Pons (tissue), 1 donor: ENCODE measurements around the gene MYLK4.
A peak's percentile ranks its signal among the peaks of the same experiment; 100 is the strongest.

Source experiments
- DNase-seq: peaks from one replicate; pipeline ENCODE4 v3.0.0-alpha.2; 2016; ENCODE audit warnings: low spot score

The MYLK4 gene

DNA sequence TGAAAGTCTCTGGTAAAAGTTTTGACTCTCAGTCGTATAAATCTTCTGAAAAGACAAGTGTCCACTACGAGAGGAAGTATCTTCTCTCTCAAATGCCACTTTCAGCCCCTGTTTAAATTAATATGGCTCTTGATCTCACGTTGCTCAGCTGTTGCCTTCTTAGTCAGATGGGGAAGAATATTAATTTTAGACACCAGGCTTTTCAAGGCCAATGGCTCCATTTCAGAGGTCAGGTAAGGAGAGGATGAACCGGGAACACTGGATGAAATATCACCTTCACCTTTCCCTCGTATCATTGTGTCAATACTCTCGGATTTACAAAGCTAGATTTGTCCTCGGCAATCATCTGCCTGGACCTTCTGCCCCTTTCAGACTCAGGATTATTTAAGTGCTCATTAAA lies at the start of gene MYLK4:
Gene MYLK4, minus strand, starts transcription at position 91 of the 400 bp plus-strand sequence. CDS start 1,628 bp downstream, outside the sequence.
- no peak for DNase-seq

DNA sequence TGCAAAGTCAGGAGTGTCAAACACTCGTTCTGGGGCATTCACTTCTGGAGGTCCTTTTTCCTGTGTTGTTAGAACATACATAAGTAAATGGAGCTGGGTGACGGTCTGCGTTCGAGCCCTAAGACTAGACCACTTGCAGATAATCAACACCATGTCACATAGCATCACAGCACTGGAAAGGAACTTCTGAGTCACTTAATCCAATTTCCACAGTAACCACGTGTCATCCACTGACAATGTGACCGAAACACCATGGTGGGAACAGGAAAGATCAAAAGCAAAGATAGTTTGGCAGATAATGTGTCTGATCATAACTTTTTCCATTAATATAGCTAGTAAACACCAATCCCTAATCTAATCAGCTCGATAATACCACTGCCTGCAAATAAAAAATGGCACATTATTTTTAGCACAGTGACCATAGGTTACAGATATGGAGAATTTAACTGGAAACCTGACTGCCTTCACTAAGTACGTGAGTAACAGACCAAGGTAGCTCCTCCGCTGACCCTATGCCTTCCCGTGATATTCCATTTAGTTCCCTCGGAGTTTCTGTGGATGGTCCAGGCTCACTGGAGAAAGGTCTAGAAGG lies 49.3 kb upstream of the MYLK4 start:
- no peak for DNase-seq

DNA sequence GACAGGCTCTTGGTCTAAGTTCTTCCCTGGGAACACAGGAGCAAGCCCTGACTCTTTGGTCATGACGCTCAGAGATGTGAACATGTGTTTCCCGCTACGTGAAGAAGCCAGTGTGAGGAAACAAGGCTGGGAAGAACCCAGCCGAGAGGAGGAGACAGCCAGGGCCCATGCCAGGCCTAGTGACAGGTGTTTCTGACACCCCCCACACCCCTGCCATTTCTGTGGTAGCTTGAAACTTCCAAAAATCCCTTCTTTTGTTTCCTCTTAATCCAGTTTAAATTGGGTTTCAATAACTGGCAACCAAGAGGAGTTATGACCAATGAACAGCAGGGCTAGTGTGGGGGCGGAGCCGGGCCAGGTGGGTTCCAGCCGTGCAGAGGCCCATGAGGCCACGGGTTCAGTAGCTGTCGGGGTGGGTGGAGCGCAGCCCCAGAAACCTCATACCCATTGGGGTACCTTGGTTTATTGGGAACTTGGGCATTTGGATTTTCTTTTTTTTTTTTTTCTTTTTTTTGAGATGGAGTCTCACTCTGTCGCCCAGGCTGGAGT lies 47.9 kb upstream of the MYLK4 start:
- no peak for DNase-seq

DNA sequence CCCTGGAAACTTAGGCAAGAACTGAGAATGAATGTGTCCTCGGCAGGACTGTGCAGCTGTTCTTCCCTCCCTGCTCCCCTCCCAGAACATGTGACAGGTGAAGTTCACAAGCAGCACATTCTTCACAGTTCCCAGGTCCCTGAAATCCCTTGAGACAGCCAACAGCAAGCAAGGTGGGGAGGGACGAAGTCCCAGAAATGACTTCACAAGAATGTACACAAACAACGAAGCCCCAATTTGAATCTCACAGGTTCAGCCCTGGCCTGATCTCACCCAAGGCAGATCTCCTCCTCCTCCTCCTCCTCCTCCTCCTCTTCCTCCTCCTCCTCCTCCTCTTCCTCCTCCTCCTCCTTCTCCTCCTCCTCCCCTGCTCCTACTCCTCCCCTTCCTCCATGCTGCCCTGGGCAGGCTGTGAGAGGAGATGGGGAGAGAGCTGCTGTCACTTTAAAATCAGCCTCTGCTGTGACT lies 46.9 kb upstream of the MYLK4 start:
- no peak for DNase-seq

DNA sequence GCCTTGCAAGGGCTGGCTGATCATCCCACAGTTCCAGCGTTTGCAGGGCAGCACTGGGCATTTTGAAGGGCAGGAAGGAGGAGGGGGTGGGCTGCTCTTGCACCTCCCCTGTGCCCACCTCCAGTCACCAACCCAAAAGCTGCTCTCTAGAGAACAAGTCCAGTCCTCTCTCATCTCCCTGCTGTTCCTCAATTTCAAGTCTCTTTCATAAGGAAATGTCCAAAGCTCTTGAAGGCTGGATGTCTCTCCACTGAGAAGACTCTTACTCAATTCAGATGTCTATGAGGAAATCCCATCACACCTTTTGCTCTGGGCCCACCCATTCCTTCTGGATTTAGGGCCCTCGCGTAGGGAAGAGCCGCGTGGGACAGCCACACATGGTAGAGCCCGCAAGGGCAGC lies 46.1 kb upstream of the MYLK4 start:
- DNase-seq: no peak

DNA sequence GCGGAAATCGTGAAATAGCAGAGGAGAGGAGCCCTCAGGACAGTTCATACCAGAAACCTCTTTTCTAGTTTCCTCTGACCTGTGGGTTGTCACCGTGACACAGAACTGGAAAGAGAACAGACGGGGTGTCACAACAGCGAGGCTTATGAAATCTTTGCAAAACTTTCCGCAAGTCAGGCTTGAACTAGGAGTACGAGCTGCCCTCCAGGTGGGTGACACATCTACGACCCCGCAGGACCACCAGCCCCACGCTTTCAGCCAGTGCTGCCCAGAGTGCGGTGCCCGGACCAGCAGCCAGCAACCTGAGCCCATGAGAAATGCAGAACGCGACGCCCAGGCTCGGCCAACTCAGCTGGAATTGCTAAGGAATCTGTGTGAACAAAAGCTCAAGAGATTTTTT lies 45.2 kb upstream of the MYLK4 start:
- DNase-seq: no peak

DNA sequence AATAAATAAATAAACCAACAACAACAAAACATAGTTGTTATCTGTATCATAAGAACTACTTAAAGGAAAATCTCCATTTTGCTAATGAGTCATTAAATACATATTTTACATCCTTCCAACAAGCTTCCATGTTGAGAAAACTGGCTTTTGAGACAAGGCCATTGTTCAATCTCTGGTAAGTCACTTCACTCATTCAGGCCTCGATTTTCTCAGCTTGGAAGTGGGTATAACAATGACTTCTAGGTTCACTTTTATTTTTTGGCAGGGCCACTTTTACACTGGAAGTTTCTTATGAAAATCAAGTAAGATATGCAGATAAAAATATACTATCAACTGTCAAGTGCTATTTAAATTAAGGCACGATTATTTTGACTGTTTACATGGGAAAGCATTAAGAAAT lies 44.4 kb upstream of the MYLK4 start:
- no peak for DNase-seq

DNA sequence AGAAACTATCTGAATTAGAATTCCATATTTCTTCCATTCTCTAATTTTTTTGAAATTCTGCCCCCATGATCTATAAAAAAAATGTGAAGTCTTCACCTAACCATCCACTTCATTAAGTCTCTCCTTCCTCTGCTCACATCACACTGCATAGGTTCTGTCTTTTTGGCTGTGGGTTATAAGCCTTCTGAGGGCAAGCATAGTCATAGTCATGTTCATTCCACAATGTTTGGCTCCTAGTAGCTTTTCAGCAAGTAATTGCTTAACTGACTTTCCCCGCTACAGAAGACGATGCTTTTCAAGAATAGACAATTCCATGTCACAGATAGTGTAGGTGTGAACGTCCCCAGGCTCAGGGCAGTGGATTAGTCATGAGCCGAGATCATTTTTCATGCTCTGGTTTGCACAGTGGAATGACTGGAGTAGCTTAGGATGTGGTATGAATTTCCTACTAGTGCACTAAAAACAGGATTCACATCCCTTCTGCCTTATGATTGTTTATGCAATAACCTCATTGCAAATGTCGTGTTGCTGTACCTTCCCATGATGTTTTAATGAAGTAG lies 43.5 kb upstream of the MYLK4 start:
- no peak for DNase-seq

DNA sequence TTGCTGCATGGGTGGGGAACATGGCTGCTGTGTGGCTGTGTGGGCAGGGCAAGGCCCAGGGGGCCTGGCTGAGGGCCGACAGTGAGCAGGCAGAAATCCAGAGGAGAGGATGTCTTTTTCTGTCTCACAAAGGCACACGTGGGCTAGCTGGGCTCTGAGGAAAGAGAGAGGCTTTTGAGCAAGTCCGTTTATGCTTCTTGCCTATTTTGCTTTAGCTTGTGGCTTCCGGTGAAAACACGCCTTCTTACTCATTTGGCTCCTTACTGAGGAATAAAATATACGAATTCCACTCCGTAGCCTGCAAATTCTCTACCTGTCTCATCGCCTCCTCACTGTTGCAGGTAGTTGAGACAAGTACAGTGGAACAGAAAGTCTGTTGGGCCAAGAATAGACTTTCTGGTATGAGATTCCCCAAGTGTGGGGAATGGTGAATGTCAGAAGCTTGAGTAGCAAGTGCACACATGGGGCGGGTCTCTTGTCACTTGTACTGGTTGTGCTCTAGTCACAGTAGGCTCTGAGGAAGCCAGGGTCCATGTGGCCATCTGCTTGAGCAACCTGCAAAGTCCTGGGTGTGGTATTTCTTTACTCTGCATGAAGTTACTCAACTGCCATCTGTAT lies 42.9 kb upstream of the MYLK4 start:
- no peak for DNase-seq

DNA sequence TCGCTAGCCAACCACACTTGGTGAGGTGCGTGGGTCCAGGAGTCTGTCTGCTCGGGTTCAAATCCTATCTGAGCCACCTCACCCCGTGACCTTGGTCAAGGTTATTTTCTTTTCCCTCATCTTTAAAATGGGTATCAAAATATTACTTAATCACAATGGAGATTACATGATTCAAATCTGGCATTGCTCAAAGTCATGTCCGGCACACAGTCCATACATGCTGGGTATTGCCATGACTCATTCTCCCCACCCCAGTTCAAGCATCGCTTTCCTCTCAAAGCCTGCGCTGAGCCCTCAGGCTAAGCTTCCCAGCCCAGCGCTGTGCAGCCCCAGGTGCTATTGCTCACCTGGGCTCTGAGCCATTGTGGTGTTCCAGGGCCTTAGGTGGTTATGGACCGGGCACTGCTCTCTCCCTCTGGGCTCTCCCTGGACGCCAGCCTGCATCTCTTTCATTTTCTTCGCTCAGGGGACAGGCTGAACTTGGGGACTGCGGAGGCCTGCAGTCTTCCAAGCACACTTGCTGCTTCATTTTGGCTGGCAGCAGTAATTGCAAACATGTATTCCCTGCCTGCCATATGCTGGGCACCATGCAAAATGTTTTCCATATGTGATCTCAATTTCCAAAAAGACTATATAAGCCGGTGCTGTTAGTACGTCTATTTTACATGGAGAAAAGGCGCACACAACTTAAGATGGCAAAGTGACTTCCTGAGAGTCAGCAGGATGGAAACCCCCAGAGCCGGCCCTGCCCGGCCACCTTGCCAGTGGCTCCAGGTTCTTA lies 41.8 kb upstream of the MYLK4 start:
- no peak for DNase-seq

DNA sequence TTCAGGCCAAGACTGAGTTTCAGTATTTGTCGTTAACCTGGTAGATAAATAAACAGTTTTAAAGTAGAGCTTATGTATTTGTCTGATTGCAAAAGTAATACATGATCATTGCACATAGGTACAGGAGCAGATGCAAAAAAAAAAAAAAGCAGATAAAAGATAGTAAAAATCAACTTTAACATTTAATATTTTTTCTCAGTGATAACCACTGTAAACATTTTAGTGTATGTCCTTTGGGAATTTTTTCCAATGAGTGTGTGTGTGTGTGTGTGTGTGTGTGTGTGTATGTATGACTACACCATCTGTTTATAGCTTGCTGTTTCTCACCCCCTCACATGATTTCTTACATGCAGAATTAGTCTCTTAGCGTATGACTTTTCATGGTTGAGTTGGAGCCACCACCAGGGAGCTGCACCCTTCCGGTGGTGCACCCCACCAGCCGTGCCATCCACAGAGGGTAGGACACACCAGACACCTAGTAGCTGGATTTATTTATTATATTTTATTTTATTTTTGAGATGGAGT lies 40.8 kb upstream of the MYLK4 start:
- DNase-seq: no peak

DNA sequence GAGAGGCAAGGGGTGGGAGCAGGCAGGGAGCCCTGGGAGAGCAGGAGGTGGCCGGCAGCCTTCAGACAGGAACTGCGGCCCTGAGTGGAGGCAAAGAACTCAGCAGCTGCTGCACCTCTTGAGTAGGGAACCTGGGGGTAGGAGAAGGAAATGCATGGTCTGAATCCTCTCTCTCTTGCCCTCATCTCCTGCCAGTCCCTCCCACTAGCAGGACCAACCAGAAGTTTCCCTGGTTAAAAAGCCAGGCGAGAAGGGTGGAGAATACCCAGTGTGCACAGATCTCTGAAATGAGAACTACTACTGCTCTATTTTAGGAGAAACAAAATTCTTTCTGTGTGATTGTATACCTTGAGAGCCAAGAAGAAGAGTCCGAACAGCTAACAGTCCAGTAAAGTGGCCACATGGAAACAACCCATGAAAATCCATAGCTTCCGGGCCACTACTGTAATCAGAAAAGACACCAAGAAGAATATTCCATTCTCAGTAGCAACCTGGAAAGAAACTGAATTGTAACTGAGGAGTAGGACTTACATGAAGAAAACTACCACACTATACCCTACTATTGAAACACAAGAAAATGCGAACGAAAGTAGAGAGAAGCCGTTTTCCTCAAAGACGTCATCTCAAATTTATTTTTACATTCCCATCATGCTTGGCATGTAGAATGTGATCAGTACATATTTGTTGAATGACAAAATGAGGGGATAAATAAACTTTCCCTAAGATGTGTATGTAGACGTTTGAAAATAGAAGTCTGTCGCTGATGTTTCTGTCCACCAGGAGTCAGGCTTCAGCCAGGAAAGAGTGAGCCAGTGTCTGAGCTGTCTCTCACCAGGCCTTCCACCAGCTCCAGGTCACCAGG lies 40.1 kb upstream of the MYLK4 start:
- peak; percentile 74 for DNase-seq

DNA sequence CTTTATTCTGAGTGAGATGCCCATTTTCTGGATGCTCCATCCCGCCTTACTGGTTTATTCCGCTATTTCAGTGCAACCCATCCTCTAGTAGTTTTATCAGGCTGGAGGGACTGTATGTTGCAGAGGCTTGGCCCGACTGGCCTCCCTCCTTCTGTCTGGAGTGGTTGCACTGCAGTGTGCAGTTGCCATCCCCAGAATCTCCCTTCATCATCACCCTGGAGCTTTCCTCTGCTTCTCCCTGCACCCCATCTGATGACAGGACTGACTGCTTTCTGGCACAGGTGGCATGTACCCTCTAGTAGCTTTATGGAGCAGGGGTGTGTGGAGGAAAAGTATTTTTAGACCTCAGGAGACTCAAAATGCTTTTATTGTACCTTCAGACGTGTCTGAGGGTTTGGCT lies 35.5 kb upstream of the MYLK4 start:
- DNase-seq: no peak

DNA sequence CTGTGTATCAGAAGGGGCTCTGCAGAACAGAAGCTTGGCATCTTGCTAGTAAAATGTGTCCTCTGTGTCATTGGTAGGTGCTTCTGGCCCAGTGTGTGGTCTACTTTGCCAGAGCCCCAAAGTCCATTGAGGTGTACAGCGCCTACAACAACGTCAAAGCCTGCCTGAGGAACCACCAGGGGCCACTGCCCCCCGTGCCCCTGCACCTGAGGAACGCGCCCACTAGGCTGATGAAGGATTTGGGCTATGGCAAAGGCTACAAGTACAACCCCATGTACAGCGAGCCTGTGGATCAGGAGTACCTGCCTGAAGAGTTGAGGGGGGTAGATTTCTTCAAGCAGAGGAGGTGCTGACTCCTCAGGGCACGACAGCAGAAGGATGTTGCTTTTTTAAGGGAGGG lies 34.2 kb upstream of the MYLK4 start:
- DNase-seq: no peak

DNA sequence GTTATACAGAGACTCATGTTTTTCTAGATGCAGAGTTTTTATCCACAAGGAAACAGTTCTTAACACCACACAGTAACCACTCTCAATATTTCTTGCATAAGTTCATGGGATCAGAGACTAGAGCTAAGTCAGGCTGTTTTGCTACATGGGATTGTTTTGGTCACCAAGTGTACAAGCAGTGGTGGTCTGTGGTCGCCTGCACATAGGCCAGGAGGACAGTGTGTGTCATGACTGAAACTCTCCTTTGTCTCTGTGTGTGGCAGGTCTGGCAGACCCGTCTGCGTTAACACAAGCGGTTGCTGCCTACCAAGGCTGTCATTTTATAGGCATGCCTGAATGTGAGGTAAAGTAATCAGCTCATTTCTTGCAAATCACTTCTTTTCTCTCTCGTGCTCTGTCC lies 33.3 kb upstream of the MYLK4 start:
- DNase-seq: no peak

DNA sequence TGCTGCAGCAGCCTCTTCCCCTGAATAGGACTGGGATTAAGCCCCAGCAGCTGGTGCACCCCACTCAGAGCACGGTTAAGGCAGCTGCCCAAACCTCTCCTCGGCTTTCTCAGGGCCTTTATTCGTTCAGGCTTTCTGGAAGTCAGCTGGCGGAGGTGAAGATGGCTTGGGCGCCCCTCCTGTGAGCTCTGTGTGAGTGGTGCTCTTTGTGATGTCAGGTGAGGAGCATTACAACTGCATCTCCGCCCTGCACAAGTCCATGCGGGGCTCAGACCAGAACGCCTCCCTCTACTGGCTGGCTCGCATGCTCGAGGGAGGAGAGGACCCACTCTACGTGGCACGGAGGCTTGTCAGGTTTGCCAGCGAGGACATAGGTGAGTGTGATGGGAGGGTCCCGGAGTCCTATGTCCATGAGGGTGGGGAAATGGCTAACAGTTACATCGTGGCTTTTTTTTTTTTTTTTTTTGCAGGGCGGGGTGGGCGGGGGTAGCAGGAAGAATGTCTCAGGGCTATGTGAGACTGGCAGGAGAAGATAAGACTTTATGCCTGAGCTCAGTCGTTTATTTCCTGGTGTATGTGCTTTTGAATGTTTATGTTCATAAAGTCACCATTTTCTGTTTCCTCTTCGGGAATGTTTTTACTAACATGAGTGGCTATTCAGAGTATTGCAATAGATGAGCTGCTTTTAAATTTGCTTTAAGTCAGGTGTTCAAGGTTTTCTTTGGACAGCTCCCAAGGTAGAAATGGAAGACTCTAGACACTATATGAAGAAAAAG lies 32.7 kb upstream of the MYLK4 start:
- DNase-seq: no peak

DNA sequence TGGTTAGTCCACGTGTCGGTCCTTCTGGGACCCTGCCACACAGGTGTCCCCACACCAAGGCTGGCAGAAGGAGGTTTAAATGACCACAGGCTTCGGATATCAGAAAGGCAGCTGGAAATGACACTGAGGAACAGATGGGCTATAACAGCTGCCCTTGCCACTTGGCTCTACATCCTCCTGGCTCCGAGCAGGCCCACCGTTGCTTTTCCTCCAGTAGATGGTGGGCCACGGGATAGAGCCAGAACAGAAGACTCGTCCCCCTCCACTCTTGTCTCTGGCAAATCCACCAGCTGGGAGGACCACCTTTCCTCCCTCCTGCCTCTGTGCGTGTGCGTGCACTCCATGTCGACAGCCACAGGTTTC lies 32.1 kb upstream of the MYLK4 start:
- no peak for DNase-seq

DNA sequence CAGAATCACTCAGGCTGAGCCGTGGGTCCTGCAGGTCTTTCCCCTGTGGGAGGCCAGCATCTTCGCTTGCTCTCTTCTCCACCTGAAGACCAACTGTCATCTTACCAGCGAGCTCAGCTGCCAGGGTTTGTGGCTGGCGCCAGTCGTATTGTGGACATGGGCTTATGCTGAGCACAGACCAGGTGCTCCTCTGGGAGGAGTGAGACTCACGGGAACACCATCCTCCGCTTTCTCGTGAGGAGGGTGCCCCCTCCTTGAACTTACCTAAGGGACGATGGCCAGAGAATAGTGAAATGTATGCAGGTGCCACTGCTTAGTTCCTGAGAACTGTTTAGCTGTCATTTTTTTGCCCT lies 31.6 kb upstream of the MYLK4 start:
- no peak for DNase-seq

DNA sequence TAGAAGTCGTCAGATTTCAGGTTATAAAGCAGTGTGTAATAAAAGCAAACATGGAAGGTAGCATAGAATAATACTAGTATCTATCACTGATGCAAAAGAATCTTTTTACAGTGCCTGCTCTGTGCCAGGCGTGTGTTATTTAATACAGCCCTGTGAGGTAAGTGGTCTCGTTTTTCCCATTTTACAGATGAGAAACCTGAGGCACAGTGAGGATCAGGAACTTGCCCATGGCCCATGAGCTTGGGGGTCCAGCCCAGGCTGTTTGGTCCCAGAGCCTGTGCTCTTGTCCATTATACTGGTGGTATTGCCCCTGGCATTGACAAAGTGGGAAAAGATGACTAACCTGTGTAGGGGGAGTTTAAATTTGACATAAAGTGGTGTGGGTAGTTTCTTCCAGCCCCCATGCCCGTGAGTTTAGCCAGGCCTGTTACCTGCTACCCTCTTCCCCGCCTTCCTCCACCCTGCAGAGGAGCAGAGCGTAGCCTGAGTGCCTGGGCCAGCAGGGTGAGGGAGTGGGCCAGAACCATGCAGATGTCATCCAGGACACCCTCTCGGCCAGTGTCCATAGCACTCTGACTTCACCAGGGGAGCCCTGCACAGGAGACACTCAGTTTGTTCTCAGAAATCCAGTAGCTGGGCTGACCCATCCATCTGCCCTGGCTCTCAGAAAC lies 31.1 kb upstream of the MYLK4 start:
- no peak for DNase-seq

DNA sequence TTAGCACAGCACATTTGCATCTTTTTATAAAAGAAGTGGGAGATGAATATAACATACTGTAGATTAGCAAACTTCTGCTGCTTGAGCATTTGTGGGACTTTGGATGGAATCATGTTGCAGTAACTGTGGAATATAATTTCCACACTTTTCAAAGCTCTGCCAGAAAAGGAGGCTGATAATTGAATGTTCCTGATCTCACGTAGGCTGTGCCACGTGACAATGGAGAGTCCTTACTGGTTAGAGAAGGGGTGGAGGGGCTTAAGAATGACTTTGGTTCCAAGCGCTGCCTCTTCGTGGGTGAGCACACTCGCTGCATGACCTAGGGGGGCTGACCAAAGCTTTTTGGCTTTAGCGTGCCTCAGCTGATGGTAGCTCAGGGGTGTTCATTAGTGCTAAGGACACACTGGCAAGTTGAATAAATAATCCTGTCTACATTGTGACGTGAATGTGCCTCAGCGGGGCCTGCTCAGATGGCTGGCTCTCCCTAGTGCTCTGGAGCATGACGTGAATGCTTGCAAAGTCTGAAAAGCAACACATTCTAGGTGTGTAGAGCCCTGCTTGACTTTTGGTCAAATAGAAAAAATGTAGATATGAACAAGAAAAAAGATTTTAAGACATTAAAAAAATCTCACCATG lies 29.5 kb upstream of the MYLK4 start:
- DNase-seq: no peak
